Panc1 (cell line): ENCODE data around the gene ZIM2. TPM values are rescaled to one million over a fixed set of nuclear protein-coding genes. Genes with fewer than 3 reads are reported as not detected.

Experiments
- ATAC-seq: fragments of 200-7000 bp; cut with Tn5 transposase; 2 replicates; pipeline ENCODE4 v1.9.1; 2020; ENCODE audit warnings: mild to moderate bottlenecking, moderate library complexity
- BruUV-seq: library from RNA; stranded (reverse); fragments of 400-500 nt; replicated peaks from 2 replicates; lab custom pipeline; 2021; lab: Mats Ljungman, UMichigan
- CTCF ChIA-PET: fragments of 300-600 bp; sonication (Branson Sonifier 250); formaldehyde crosslinking; loops from one replicate; lab custom pipeline; 2022; ENCODE audit warnings: antibody characterized with exemption; lab: Charles Lee
- POLR2A ChIA-PET: fragments of 300-600 bp; sonication (Branson Sonifier 250); formaldehyde crosslinking; loops from one replicate; lab custom pipeline; 2022; ENCODE audit warnings: antibody characterized with exemption; lab: Charles Lee
- DNase-seq: peaks from one replicate; pipeline ENCODE4 v3.0.0-alpha.2; 2010; ENCODE audit warnings: low read depth, low spot score
- H3K27ac ChIP-seq: 2 replicates; pipeline ENCODE4 v1.5.1; 2011; ENCODE audit warnings: mild to moderate bottlenecking, low read length, inconsistent platforms
- H3K27me3 ChIP-seq: fragments of 200-500 bp; sonication (Bioruptor generic); 2 replicates; pipeline ENCODE4 v1.6.0; 2014; ENCODE audit warnings: low read length, inconsistent platforms; ENCODE audit not compliant: control insufficient read depth, insufficient read depth
- H3K36me3 ChIP-seq: fragments of 200-500 bp; sonication (Bioruptor generic); 2 replicates; pipeline ENCODE4 v1.5.1; 2014; ENCODE audit warnings: inconsistent platforms, mild to moderate bottlenecking, low read length, moderate library complexity; ENCODE audit not compliant: control insufficient read depth, insufficient read depth
- H3K4me1 ChIP-seq: 2 replicates; pipeline ENCODE4 v1.5.1; 2011; ENCODE audit warnings: inconsistent platforms, mild to moderate bottlenecking, low read length, moderate library complexity; ENCODE audit not compliant: control insufficient read depth, insufficient read depth
- H3K4me3 ChIP-seq, 2 experiments: 2 replicates each; pipeline ENCODE4 v1.5.1; 2011 to 2012; ENCODE audit warnings: low read depth in 2 of 2, low read length in 2 of 2, mild to moderate bottlenecking in 2 of 2, inconsistent platforms in 1 of 2, moderate library complexity in 1 of 2
- H3K9me3 ChIP-seq: fragments of 200-500 bp; sonication (Bioruptor generic); 2 replicates; pipeline ENCODE4 v1.5.1; 2014; ENCODE audit warnings: low read depth, mild to moderate bottlenecking, inconsistent platforms, low read length, moderate library complexity; ENCODE audit not compliant: control insufficient read depth, insufficient read depth
- CTCF ChIP-seq: fragments of 450-650 bp; IDR thresholded peaks from 2 replicates; pipeline ENCODE4 v1.5.1; 2017; ENCODE audit warnings: mild to moderate bottlenecking
- POLR2AphosphoS5 ChIP-seq: IDR thresholded peaks from 2 replicates; pipeline ENCODE4 v1.6.1; 2012; ENCODE audit warnings: mild to moderate bottlenecking, low read depth, low read length, moderate library complexity
- REST ChIP-seq, 2 experiments: IDR thresholded peaks; 2 replicates each; pipeline ENCODE4 v1.6.1; 2011 to 2012; ENCODE audit warnings: low read depth in 2 of 2, control low read depth in 1 of 2, low read length in 1 of 2, mild to moderate bottlenecking in 1 of 2, moderate library complexity in 1 of 2; ENCODE audit not compliant: insufficient read depth in 1 of 2
- SIN3A ChIP-seq: IDR thresholded peaks from 2 replicates; pipeline ENCODE4 v1.6.1; 2012; ENCODE audit warnings: low read depth, mild to moderate bottlenecking, low read length, moderate library complexity, borderline replicate concordance; ENCODE audit not compliant: insufficient read depth
- TCF7L2 ChIP-seq: IDR thresholded peaks from 2 replicates; pipeline ENCODE4 v1.6.1; 2011; ENCODE audit warnings: mild to moderate bottlenecking, low read depth, low read length, inconsistent platforms
- in situ Hi-C: cut with HindIII; loops from 2 replicates; pipeline ENCODE4 v1.10.0; 2016; ENCODE audit warnings: low sequenced_read_pairs, low pct_unique_long_range_greater_than_20kb
- intact Hi-C: fragments of 100-400 bp; cut with micrococcal nuclease; formaldehyde crosslinking; loops from one replicate; pipeline ENCODE4 v1.10.0; 2022; ENCODE audit not compliant: unreplicated experiment
- total RNA-seq: library from RNA; stranded (reverse); gene quantifications from one replicate; pipeline ENCODE4 v1.2.1, GENCODE V29; 2021; ENCODE audit not compliant: unreplicated experiment

Gene ZIM2
- total RNA-seq, 1 experiment from 2014 or later = not detected

GRCh38 chr19:56751078-56751489, 89.4 kb downstream of the ZIM2 start:
- BruUV-seq = no TSS peak
- no peaks in the 10 kb centered on the region for H3K27me3 ChIP-seq
- ChIA-PET CTCF (no interaction called here), POLR2A (no interaction called here)
- TF ChIP-seq SIN3A (no peak), POLR2AphosphoS5 (no peak), TCF7L2 (no peak), REST (IDR thresholded peaks at IDR 0.05; ENCODE audit: insufficient read depth in 1 of 2, low read depth in 2 of 2, low read length in 1 of 2) (no peak), CTCF (no peak)
- no peaks in the 10 kb centered on the region for H3K4me1 ChIP-seq
- in situ Hi-C loops = no loop called here
- H3K36me3 ChIP-seq = no peaks in the 10 kb centered on the region
- DNase-seq (no peak), ATAC-seq (no peak)
- intact Hi-C loops = no loop called here
- no peak overlapping the region for H3K27ac ChIP-seq
- no peak overlapping the region for H3K4me3 ChIP-seq
- no peaks in the 10 kb centered on the region; the same call in 1 of the 2 replicates for H3K9me3 ChIP-seq

- DNase-seq (no peak), ATAC-seq (no peak)
- ChIA-PET CTCF (no interaction called here), POLR2A (no interaction called here)
- no peak overlapping the region for H3K4me3 ChIP-seq
- no peaks in the 10 kb centered on the region for H3K36me3 ChIP-seq
- BruUV-seq = no TSS peak
- no peaks in the 10 kb centered on the region for H3K4me1 ChIP-seq
- H3K9me3 ChIP-seq = no peaks in the 10 kb centered on the region; the same call in 1 of the 2 replicates
- no peak overlapping the region for H3K27ac ChIP-seq
- intact Hi-C loops (no loop called here), in situ Hi-C loops (no loop called here)
- TF ChIP-seq CTCF (no peak), REST (IDR thresholded peaks at IDR 0.05; ENCODE audit: insufficient read depth in 1 of 2, low read depth in 2 of 2, low read length in 1 of 2) (no peak), SIN3A (no peak), POLR2AphosphoS5 (no peak), TCF7L2 (no peak)
- H3K27me3 ChIP-seq = no peaks in the 10 kb centered on the region
Measured at GRCh38 chr19:56750658-56751057, 89.9 kb downstream of the ZIM2 start.
